ENCODE measurements around the gene ADD1. TPM values are rescaled to one million over a fixed set of nuclear protein-coding genes. Genes with fewer than 3 reads are reported as not detected.
"Not testable (repeated sequence)": the region's sequence is repeated elsewhere in the genome, so short reads cannot be mapped to it uniquely, and the experiment has no call there.

Gene ADD1
- total and polyA plus RNA-seq, 4 donors, result 62.2 to 142 (median 83.4) TPM

GRCh38 chr4:2937986-2938385 is 94.3 kb downstream of the ADD1 start:
- 91% methylated on average over 12 of the region's 12 CpGs for WGBS
- Histone ChIP-seq H3K4me1 (ENCODE audit: control insufficient read depth in 4 of 4, insufficient read depth in 4 of 4, low read length in 3 of 4) (peaks cover 9 to 27% (median 19%) of the 10 kb centered on the region in 4 donors), H3K36me3 (ENCODE audit: control insufficient read depth in 4 of 4, insufficient read depth in 3 of 4, low read depth in 1 of 4, low read length in 3 of 4) (peaks cover 25 to 48% (median 29%) of the 10 kb centered on the region in 4 donors)

GRCh38 chr4:2938411-2938810 is 94.8 kb downstream of the ADD1 start:
- not testable (repeated sequence) for H3K27ac ChIP-seq (ENCODE audit: low read depth in 1 of 2, low read length in 2 of 2); H3K9me3 ChIP-seq (ENCODE audit: control insufficient read depth in 4 of 4, low read length in 3 of 4); DNase-seq (ENCODE audit: low spot score); H3K27me3 ChIP-seq (ENCODE audit: control insufficient read depth in 4 of 4, insufficient read depth in 4 of 4, low read length in 3 of 4); H3K9ac ChIP-seq (ENCODE audit: low read depth in 1 of 2, low read length in 2 of 2); H3K4me3 ChIP-seq (ENCODE audit: low read depth in 1 of 3, low read length in 3 of 3)
- peaks cover 26 to 52% (median 32%) of the 10 kb centered on the region in 4 donors for H3K36me3 ChIP-seq (ENCODE audit: control insufficient read depth in 4 of 4, insufficient read depth in 3 of 4, low read depth in 1 of 4, low read length in 3 of 4)
- H3K4me1 ChIP-seq (ENCODE audit: control insufficient read depth in 4 of 4, insufficient read depth in 4 of 4, low read length in 3 of 4), result peaks cover 9 to 26% (median 17%) of the 10 kb centered on the region in 4 donors
- WGBS, result 96% methylated on average over 10 of the region's 10 CpGs

More at GRCh38 chr4:2937986-2938385, 94.3 kb downstream of the ADD1 start:
- Histone ChIP-seq H3K27ac (ENCODE audit: low read depth in 1 of 2, low read length in 2 of 2) (no peak overlapping the region), H3K9ac (ENCODE audit: low read depth in 1 of 2, low read length in 2 of 2) (no peak overlapping the region), H3K9me3 (ENCODE audit: control insufficient read depth in 4 of 4, low read length in 3 of 4) (no peaks in the 10 kb centered on the region), H3K27me3 (ENCODE audit: control insufficient read depth in 4 of 4, insufficient read depth in 4 of 4, low read length in 3 of 4) (no peaks in the 10 kb centered on the region), H3K4me3 (ENCODE audit: low read depth in 1 of 3, low read length in 3 of 3) (no peak overlapping the region)
- DNase-seq (ENCODE audit: low spot score), result no peak
- TF ChIP-seq ZBTB33 (IDR thresholded peaks at IDR 0.05), result no peak

GRCh38 chr4:2938906-2939305 is 95.3 kb downstream of the ADD1 start:
- no peaks in the 10 kb centered on the region for H3K27me3 ChIP-seq (ENCODE audit: control insufficient read depth in 4 of 4, insufficient read depth in 4 of 4, low read length in 3 of 4)
- no peak for DNase-seq (ENCODE audit: low spot score)
- no peaks in the 10 kb centered on the region for H3K9me3 ChIP-seq (ENCODE audit: control insufficient read depth in 4 of 4, low read length in 3 of 4)
- peaks cover 28 to 57% (median 34%) of the 10 kb centered on the region in 4 donors for H3K36me3 ChIP-seq (ENCODE audit: control insufficient read depth in 4 of 4, insufficient read depth in 3 of 4, low read depth in 1 of 4, low read length in 3 of 4)
- no peak overlapping the region for H3K9ac ChIP-seq (ENCODE audit: low read depth in 1 of 2, low read length in 2 of 2)
- 94% methylated on average over 14 of the region's 14 CpGs for WGBS
- peaks cover 6 to 23% (median 14%) of the 10 kb centered on the region in 4 donors for H3K4me1 ChIP-seq (ENCODE audit: control insufficient read depth in 4 of 4, insufficient read depth in 4 of 4, low read length in 3 of 4)
- H3K4me3 ChIP-seq (ENCODE audit: low read depth in 1 of 3, low read length in 3 of 3), result no peak overlapping the region
- H3K27ac ChIP-seq (ENCODE audit: low read depth in 1 of 2, low read length in 2 of 2), result no peak overlapping the region
- no peak for TF ChIP-seq ZBTB33 (IDR thresholded peaks at IDR 0.05)
- TF ChIP-seq REST (IDR thresholded peaks at IDR 0.05), result no peak
- no peak for TF ChIP-seq YY1 (IDR thresholded peaks at IDR 0.05)
- no peak for TF ChIP-seq RAD21 (IDR thresholded peaks at IDR 0.05)
